ENCODE data around the gene ZBTB20. TPM values are rescaled to one million over a fixed set of nuclear protein-coding genes. Genes with fewer than 3 reads are reported as not detected.

Gene ZBTB20
- total RNA-seq, 6 experiments from 2014 or later, result 36.7 to 59.4 (median 46.7) TPM

- Histone ChIP-seq H3K36me3 (no peaks in the 10 kb centered on the region), H3K4me1 (no peaks in the 10 kb centered on the region), H3K27ac (no peak overlapping the region), H3K27me3 (no peaks in the 10 kb centered on the region), H3K4me3 (no peak overlapping the region), H3K9me3 (no peaks in the 10 kb centered on the region)
- no peak for TF ChIP-seq POLR2A (IDR thresholded peaks at IDR 0.05)
- TF ChIP-seq, protein P1, sequence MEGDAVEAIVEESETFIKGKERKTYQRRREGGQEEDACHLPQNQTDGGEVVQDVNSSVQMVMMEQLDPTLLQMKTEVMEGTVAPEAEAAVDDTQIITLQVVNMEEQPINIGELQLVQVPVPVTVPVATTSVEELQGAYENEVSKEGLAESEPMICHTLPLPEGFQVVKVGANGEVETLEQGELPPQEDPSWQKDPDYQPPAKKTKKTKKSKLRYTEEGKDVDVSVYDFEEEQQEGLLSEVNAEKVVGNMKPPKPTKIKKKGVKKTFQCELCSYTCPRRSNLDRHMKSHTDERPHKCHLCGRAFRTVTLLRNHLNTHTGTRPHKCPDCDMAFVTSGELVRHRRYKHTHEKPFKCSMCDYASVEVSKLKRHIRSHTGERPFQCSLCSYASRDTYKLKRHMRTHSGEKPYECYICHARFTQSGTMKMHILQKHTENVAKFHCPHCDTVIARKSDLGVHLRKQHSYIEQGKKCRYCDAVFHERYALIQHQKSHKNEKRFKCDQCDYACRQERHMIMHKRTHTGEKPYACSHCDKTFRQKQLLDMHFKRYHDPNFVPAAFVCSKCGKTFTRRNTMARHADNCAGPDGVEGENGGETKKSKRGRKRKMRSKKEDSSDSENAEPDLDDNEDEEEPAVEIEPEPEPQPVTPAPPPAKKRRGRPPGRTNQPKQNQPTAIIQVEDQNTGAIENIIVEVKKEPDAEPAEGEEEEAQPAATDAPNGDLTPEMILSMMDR (IDR thresholded peaks at IDR 0.05), result no peak
- 60% methylated on average over 1 of the region's 2 CpGs for WGBS (ENCODE audit: insufficient coverage, low coverage, low lambda C conversion rate, missing lambda C conversion rate)
- DNase-seq (no peak), ATAC-seq (peak in 1 of 4 donors; percentile 10)
- intact Hi-C loops (cut with DNase I), result no loop called here
These were observed 836.4 kb downstream of the ZBTB20 start for GRCh38 chr3:114310695-114311094.

- DNase-seq, result no peak
- WGBS (ENCODE audit: insufficient coverage, low coverage, low lambda C conversion rate, missing lambda C conversion rate), result 43% methylated on average over 4 of the region's 5 CpGs
- intact Hi-C loops (cut with DNase I), result no loop called here
- Histone ChIP-seq H3K4me1 (no peaks in the 10 kb centered on the region), H3K27me3 (no peaks in the 10 kb centered on the region), H3K4me3 (no peak overlapping the region), H3K9me3 (no peaks in the 10 kb centered on the region), H3K27ac (no peak overlapping the region), H3K36me3 (no peaks in the 10 kb centered on the region)
- ATAC-seq, result no peak
- TF ChIP-seq, protein P1 (IDR thresholded peaks at IDR 0.05), result no peak
- TF ChIP-seq POLR2A (IDR thresholded peaks at IDR 0.05), result no peak
These were observed 838.3 kb downstream of the ZBTB20 start for GRCh38 chr3:114308830-114309229.

DNA sequence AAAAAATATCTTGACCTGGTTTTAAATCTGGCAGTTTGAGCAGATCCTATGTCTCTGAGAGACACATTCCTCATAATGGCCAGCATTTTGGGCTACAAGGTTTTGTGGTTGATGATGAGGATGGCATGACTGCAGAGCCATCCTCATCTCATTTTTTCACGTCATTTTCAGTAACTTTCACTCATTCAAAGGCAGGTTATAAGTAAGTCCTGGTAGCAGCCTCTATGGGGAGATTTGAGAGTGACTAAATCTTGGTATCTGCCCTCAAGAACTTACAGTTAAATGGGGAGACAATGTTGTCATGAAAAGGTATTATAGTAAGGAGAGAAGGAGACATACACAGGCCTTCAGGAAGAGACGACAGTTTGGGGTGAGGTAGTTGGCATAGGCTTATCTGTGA is 838.7 kb downstream of the ZBTB20 start:
- no peak for DNase-seq
- Histone ChIP-seq H3K4me3 (no peak overlapping the region), H3K4me1 (no peaks in the 10 kb centered on the region), H3K27ac (no peak overlapping the region), H3K9me3 (no peaks in the 10 kb centered on the region), H3K36me3 (no peaks in the 10 kb centered on the region), H3K27me3 (no peaks in the 10 kb centered on the region)
- ATAC-seq, result no peak
- WGBS (ENCODE audit: insufficient coverage, low coverage, low lambda C conversion rate, missing lambda C conversion rate), result 65% methylated on average over 2 of the region's 2 CpGs
- intact Hi-C loops (cut with DNase I), result no loop called here
- no peak for TF ChIP-seq POLR2A (IDR thresholded peaks at IDR 0.05)

DNA sequence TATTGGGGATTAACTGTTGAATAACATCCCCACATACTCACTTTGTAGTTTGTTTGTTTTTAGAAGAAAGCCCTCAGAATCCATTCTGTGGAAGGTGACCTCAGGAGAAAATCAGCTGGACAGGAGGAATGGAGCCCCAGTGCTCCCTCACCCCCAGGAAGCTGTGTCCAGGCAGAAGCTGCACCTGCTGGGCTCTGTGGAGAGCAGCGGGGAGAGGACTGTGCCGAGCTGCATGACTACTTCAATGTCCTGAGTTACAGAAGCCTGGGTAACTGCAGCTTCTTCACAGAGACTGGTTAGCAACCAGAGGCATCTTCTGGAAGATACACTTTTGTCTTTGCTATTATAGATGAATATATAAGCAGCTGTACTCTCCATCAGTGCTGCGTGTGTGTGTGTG is 839.3 kb downstream of the ZBTB20 start:
- no peaks in the 10 kb centered on the region for H3K36me3 ChIP-seq
- ATAC-seq (no peak), DNase-seq (no peak)
- TF ChIP-seq POLR2A (IDR thresholded peaks at IDR 0.05), result no peak
- TF ChIP-seq, protein P1 (IDR thresholded peaks at IDR 0.05), result no peak
- no peak overlapping the region for H3K4me3 ChIP-seq
- H3K4me1 ChIP-seq, result no peaks in the 10 kb centered on the region
- no peaks in the 10 kb centered on the region for H3K27me3 ChIP-seq
- intact Hi-C loops (cut with DNase I), result no loop called here
- 56% methylated on average over 3 of the region's 3 CpGs for WGBS (ENCODE audit: insufficient coverage, low coverage, low lambda C conversion rate, missing lambda C conversion rate)
- no peak overlapping the region for H3K27ac ChIP-seq
- no peaks in the 10 kb centered on the region for H3K9me3 ChIP-seq

- Histone ChIP-seq H3K27me3 (no peaks in the 10 kb centered on the region), H3K27ac (no peak overlapping the region), H3K9me3 (no peaks in the 10 kb centered on the region), H3K36me3 (no peaks in the 10 kb centered on the region), H3K4me1 (no peaks in the 10 kb centered on the region), H3K4me3 (no peak overlapping the region)
- WGBS (ENCODE audit: insufficient coverage, low coverage, low lambda C conversion rate, missing lambda C conversion rate), result 55% methylated on average over 8 of the region's 8 CpGs
- intact Hi-C loops (cut with DNase I), result no loop called here
- TF ChIP-seq, protein P1 (IDR thresholded peaks at IDR 0.05), result no peak
- no peak for TF ChIP-seq POLR2A (IDR thresholded peaks at IDR 0.05)
- no peak for DNase-seq
- ATAC-seq, result peak in 2 of 4 donors; percentile 23 to 45
These were observed 839.8 kb downstream of the ZBTB20 start for GRCh38 chr3:114307222-114307830.

Data from right lobe of liver (tissue), 6 donors.